ENCODE data around the gene PISD.
A peak's percentile ranks its signal among the peaks of the same experiment; 100 is the strongest.

PISD gene

GRCh38 chr22:31625257-31625640 lies 36.8 kb downstream of the PISD start:
- DNase-seq = no peak

GRCh38 chr22:31623592-31624304 lies 38.3 kb downstream of the PISD start:
- DNase-seq = no peak

GRCh38 chr22:31622980-31623379 lies 39.0 kb downstream of the PISD start:
- no peak for DNase-seq

- no peak for DNase-seq
Observed at GRCh38 chr22:31621507-31622124, 40.4 kb downstream of the PISD start.

GRCh38 chr22:31620756-31621480 lies 41.1 kb downstream of the PISD start:
- no peak for DNase-seq

DNA sequence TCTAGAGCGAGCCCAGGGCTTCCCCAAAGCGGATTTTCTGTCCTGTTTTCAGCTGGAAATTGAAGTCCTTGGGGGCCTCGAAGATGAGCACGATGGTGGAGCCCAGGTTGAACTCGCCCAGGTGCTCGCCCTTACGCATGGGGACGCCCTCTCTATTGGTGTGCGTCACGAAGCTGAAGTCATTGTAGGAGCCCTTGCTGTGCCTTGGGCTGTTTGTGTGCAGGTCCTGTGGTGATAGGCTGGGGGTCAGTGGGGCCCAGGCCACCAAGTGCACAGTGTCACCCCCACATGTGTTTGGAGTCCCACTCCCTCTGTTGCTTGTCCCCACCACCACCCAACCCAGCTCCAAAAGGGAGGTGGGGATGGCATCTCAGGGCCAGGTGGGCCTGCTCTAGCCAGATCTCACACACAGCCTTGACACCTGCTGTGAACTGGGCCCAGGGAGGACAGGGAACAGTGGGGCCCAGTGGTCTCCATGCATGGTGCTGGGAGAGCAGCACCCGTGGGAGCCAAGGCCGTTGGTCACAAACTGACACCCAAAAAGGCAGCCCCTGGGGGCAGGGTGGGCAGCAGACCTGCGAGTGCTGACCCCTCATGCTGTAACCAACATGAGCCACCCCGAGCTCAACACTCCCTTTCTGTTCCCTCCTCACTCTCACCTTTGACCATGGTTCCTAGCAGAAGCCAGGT lies 42.3 kb downstream of the PISD start:
- DNase-seq = no peak

- no peak for DNase-seq
Observed at GRCh38 chr22:31618471-31619176, 43.4 kb downstream of the PISD start.

- no peak for DNase-seq
Observed at GRCh38 chr22:31618057-31618456, 44.0 kb downstream of the PISD start.

GRCh38 chr22:31616315-31616980 lies 45.6 kb downstream of the PISD start:
- DNase-seq = no peak

- DNase-seq = no peak
Observed at GRCh38 chr22:31615940-31616314, 46.1 kb downstream of the PISD start.

- no peak for DNase-seq
Observed at GRCh38 chr22:31615491-31615860, 46.5 kb downstream of the PISD start.

DNA sequence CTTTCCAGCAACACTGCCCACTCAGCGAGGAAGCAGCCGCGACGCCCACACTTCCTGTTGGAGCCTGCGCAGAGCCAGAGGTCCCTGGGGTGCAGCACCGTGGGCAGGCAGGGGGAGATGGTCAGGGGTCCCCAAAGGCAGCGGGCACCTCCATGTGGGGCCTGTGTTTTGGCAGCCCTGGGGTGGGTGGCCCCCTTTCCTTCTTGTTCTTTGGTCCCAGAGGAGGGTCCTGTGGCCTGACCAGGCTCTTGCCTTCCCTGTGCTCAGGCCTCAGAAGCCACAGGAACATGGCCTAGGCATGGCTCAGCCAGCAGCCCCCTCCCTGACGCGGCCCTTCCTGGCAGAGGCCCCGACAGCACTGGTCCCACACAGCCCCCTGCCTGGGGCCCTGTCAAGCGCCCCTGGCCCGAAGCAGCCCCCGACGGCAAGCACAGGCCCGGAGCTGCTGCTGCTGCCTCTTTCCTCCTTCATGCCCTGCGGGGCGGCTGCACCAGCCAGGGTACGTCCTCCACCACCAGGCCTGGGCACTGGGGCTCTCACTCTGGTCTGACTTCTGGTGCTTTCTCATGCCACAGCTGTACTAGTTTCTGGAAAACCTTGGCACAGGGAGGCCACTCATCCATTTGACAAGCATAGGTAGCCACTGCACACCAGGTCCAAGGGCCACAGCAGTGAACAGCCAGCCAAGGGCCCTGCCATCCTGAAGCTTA lies 47.1 kb downstream of the PISD start:
- DNase-seq = no peak

DNA sequence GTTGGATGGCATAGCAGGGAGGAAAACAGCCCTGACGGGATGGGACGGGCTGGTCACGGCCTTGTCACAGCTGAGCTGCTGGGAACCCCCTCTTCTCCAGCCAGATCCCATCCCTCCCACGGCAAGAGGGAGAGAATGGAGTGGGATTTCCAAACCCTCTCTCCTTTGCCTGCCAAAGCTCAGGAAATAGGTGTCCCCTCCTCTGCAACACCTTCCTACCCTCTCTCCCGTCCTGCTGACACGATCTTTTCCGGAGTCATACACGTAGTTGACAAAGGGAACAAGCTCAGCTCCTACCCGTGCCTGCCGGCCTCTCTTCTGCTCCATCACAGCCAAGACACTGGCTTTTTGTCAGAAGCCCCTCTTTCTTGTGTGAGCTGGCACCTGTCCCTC lies 48.1 kb downstream of the PISD start:
- DNase-seq = no peak

DNA sequence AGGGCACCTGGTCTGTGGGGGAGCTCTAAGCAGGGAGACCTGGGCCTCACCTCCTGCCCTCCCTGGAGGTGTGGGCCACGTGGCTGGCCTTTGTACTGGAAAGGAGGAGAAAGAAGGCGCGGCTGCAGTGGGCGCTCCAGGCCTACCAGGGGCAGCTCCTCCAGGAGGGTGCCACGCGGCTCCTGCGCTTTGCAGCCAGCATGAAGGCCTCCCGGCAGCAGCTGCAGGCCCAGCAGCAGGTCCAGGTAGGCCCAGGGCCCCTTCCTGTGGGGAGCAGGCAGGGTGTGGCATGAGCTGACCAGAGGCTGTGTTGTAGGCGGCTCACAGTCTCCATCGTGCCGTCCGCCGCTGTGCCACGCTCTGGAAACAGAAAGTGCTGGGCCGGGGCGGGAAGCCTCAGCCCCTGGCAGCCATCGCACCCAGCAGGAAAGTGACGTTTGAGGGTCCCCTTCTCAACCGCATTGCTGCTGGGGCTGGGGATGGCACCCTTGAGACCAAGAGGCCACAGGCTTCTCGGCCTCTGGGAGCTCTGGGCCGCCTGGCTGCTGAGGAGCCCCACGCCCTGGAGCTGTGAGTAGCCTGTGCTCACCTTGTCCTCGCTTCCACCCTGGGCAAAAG lies 48.6 kb downstream of the PISD start:
- DNase-seq = no peak

- no peak for DNase-seq
Observed at GRCh38 chr22:31612891-31613285, 49.1 kb downstream of the PISD start.

GRCh38 chr22:31611061-31611760 lies 50.8 kb downstream of the PISD start:
- DNase-seq = no peak

- no peak for DNase-seq
Observed at GRCh38 chr22:31610611-31611010, 51.4 kb downstream of the PISD start.

- DNase-seq = no peak
Observed at GRCh38 chr22:31609716-31610115, 52.3 kb downstream of the PISD start.

GRCh38 chr22:31607696-31608095 lies 54.3 kb downstream of the PISD start:
- DNase-seq = no peak

DNA sequence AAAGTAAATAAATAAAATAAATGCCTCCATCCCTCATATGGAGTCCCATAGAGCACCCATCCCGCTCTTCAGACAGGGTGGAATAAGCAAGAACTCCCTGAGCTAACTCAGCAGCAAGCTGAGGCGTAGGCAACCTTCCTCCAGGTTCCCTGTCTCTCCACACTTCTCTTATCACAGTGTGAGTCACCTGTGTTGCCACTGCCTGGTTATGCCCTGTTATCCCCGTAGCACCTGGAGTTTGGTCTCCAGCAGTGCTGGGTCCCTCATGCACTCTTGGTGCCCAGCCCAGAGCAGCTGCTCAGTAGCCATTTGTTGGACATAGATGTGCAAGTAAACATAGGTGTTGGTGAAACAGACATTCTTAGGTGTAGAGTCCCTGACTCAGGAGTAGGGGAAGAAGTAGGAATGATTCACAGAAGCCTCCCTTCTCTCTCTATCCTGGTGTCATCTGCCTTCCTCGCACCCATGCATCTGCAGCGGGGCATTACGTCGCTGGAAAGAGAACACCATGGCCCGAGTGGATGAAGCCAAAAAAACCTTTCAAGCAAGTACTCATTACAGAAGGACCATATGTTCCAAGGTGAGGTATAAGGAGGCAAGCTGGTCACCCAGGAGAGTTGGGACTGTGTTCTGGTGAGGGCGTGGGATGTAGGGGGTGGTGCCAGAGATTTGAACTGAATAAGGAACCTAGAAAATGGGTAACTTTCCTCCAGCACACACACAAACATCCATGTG lies 56.0 kb downstream of the PISD start:
- DNase-seq = peak; percentile 50
